Sigmoid colon (tissue), 7 donors: Measurements from ENCODE around the gene HNRNPL. TPM values are rescaled to one million over a fixed set of nuclear protein-coding genes. Genes with fewer than 3 reads are reported as not detected.
"Not testable (repeated sequence)": the region's sequence is repeated elsewhere in the genome, so short reads cannot be mapped to it uniquely, and the experiment has no call there.

Source experiments
- DNase-seq: peaks from one replicate; pipeline ENCODE4 v3.0.0-alpha.2; 2019
- H3K27ac ChIP-seq, 4 donors: fragments of 200-600 bp; sonication (generic); one replicate each; pipeline ENCODE4 v1.5.1; 2016 to 2019; ENCODE audit warnings: mild to moderate bottlenecking in 1 of 4
- H3K27me3 ChIP-seq, 3 donors: fragments of 200-600 bp; sonication (generic); one replicate each; pipeline ENCODE4 v1.5.1; 2019; ENCODE audit warnings: mild to moderate bottlenecking in 1 of 3
- H3K36me3 ChIP-seq, 4 donors: fragments of 200-600 bp; sonication (generic); one replicate each; pipeline ENCODE4 v1.5.1; 2016 to 2019
- H3K4me1 ChIP-seq, 4 donors: fragments of 200-600 bp; sonication (generic); one replicate each; pipeline ENCODE4 v1.5.1; 2017 to 2019
- H3K4me3 ChIP-seq, 4 donors: fragments of 200-600 bp; sonication (generic); one replicate each; pipeline ENCODE4 v1.5.1; 2017 to 2019; ENCODE audit warnings: mild to moderate bottlenecking in 2 of 4, moderate library complexity in 1 of 4
- H3K9me3 ChIP-seq, 4 donors: fragments of 200-600 bp in 3 of 4; sonication (generic) in 3 of 4; one replicate each; pipeline versions ENCODE4 v1.5.1 to v1.6.1; 2013 to 2019
- EP300 ChIP-seq, 4 donors: sonication (generic); formaldehyde crosslinking; IDR thresholded peaks; one replicate each; pipeline ENCODE4 v1.6.1; 2017; ENCODE audit warnings: antibody characterized with exemption in 4 of 4
- POLR2A ChIP-seq, 2 donors: fragments of 450-650 bp; IDR thresholded peaks; one replicate each; pipeline ENCODE4 v1.6.1; 2016; ENCODE audit warnings: antibody characterized with exemption in 2 of 2, mild to moderate bottlenecking in 2 of 2, moderate library complexity in 2 of 2
- POLR2AphosphoS5 ChIP-seq, 4 donors: sonication (generic); formaldehyde crosslinking; IDR thresholded peaks; one replicate each; pipeline ENCODE4 v1.6.1; 2017; ENCODE audit warnings: antibody characterized with exemption in 4 of 4
- WGBS, 2 donors: extraction: QIAGEN DNeasy Blood & Tissue Kit; methylation state at CpG; one replicate each; pipeline ENCODE4 v1.1.7; 2013; 5-methylcytosine and 5-hydroxymethylcytosine counted together
- intact Hi-C: fragments of 100-400 bp; cut with DNase I; formaldehyde crosslinking; loops from one replicate; pipeline ENCODE4 v1.15.1; 2023
- polyA plus RNA-seq, 3 donors: library from polyadenylated mRNA; stranded (reverse); fragments of 200-250 nt; gene quantifications; one replicate each; pipeline ENCODE4 v1.2.3, GENCODE V29; 2013
- total RNA-seq, 4 donors: library from RNA; depleted of rRNA; stranded (reverse); fragments of >200 nt; gene quantifications; one replicate each; pipeline ENCODE4 v1.1.0, GENCODE V29; 2016
- TF ChIP-seq, protein P1 (sequence below), 4 experiments: fragments of 450-650 bp in 3 of 4; fragments of 200-600 bp in 1 of 4; IDR thresholded peaks; one replicate each; pipeline ENCODE4 v1.5.1; 2016 to 2019; ENCODE audit warnings: antibody characterized with exemption in 4 of 4, mild to moderate bottlenecking in 3 of 4, moderate library complexity in 2 of 4
- donor health status: healthy with polysubstance abuse.
- donor health status: Bipolar disorder and iron deficiency.
- donor health status: healthy.

Gene HNRNPL
- total and polyA plus RNA-seq, 7 donors: 115 to 206 (median 160) TPM

DNA sequence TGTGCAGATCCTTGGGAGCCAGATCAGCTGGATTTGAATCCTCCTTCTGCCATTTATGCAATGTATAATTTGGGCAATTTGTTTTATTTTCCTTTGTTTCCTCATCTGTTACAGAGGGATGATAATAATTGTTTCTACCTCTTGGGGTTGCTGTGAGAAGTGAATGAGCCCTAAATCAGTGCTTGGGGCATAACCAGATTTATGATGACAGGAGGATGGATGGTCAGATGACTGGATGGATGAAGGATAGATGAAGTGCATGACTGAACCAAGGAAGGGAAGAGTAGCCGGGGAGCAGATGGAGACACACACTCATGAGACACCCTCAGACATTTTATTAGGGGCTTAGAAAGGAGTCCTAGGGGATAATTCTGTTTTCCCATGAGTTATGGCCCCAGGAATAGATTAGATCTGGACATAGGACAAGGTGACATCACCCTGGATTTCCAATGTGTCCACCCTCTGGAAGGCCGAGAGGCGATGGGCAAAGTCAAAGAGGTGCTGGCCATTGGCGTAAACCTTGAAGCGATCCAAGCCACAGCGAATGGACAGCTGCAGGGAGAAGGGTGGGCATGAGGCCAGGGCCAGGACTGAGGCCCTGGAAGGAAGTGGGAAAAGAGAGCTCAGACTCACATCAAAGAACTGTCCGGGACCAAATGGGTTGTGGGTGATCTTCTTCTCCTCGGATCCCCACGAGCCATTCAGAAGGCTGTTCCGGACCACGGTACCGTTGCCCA, 48.3 kb downstream of the HNRNPL start:
- no peaks in the 10 kb centered on the region for H3K36me3 ChIP-seq
- DNase-seq: no peak
- H3K4me3 ChIP-seq: no peak overlapping the region
- no peaks in the 10 kb centered on the region for H3K4me1 ChIP-seq
- TF ChIP-seq POLR2AphosphoS5 (IDR thresholded peaks at IDR 0.05): no peak
- H3K27me3 ChIP-seq: no peaks in the 10 kb centered on the region
- WGBS, 2 donors: 94 to 95% methylated on average over 12 of the region's 12 CpGs
- intact Hi-C loops: no loop called here
- H3K27ac ChIP-seq: no peak overlapping the region
- no peaks in the 10 kb centered on the region for H3K9me3 ChIP-seq

GRCh38 chr19:38800577-38801347, 49.0 kb downstream of the HNRNPL start:
- H3K27ac ChIP-seq: no peak overlapping the region
- H3K9me3 ChIP-seq: no peaks in the 10 kb centered on the region
- DNase-seq: no peak
- intact Hi-C loops: no loop called here
- TF ChIP-seq, protein P1, sequence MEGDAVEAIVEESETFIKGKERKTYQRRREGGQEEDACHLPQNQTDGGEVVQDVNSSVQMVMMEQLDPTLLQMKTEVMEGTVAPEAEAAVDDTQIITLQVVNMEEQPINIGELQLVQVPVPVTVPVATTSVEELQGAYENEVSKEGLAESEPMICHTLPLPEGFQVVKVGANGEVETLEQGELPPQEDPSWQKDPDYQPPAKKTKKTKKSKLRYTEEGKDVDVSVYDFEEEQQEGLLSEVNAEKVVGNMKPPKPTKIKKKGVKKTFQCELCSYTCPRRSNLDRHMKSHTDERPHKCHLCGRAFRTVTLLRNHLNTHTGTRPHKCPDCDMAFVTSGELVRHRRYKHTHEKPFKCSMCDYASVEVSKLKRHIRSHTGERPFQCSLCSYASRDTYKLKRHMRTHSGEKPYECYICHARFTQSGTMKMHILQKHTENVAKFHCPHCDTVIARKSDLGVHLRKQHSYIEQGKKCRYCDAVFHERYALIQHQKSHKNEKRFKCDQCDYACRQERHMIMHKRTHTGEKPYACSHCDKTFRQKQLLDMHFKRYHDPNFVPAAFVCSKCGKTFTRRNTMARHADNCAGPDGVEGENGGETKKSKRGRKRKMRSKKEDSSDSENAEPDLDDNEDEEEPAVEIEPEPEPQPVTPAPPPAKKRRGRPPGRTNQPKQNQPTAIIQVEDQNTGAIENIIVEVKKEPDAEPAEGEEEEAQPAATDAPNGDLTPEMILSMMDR (IDR thresholded peaks at IDR 0.05): no peak
- no peak for TF ChIP-seq POLR2AphosphoS5 (IDR thresholded peaks at IDR 0.05)
- TF ChIP-seq POLR2A (IDR thresholded peaks at IDR 0.05): no peak
- WGBS, 2 donors: 86 to 96% methylated on average over 5 of the region's 5 CpGs
- no peak overlapping the region for H3K4me3 ChIP-seq
- H3K36me3 ChIP-seq: no peaks in the 10 kb centered on the region
- H3K4me1 ChIP-seq: no peaks in the 10 kb centered on the region
- no peaks in the 10 kb centered on the region for H3K27me3 ChIP-seq

- H3K27me3 ChIP-seq: no peaks in the 10 kb centered on the region
- no peak for DNase-seq
- no peaks in the 10 kb centered on the region for H3K36me3 ChIP-seq
- intact Hi-C loops: no loop called here
- TF ChIP-seq, protein P1 (IDR thresholded peaks at IDR 0.05): no peak
- TF ChIP-seq POLR2A (IDR thresholded peaks at IDR 0.05) (no peak), POLR2AphosphoS5 (IDR thresholded peaks at IDR 0.05) (no peak), EP300 (IDR thresholded peaks at IDR 0.05) (no peak)
- no peaks in the 10 kb centered on the region for H3K4me1 ChIP-seq
- WGBS, 2 donors: 82 to 87% methylated on average over 10 of the region's 10 CpGs
- H3K4me3 ChIP-seq: no peak overlapping the region
- H3K9me3 ChIP-seq: no peaks in the 10 kb centered on the region
- no peak overlapping the region for H3K27ac ChIP-seq
Observed at GRCh38 chr19:38799104-38799503, 50.7 kb downstream of the HNRNPL start.

DNA sequence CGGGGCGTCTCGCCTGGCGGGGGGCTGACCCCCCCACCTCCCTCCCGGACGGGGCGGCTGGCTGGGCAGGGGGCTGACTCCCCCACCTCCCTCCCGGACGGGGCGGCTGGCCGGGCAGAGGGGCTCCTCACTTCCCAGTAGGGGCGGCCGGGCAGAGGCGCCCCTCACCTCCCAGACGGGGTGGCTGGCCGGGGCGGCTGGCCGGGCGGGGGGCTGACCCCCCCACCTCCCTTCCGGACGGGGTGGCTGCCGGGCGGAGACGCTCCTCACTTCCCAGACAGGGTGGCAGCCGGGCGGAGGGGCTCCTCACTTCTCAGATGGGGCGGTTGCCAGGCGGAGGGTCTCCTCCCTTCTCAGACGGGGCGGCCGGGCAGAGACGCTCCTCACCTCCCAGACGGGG, 52.0 kb downstream of the HNRNPL start:
- H3K4me1 ChIP-seq, H3K36me3 ChIP-seq, H3K4me3 ChIP-seq, intact Hi-C loops, DNase-seq, H3K27ac ChIP-seq, H3K9me3 ChIP-seq, H3K27me3 ChIP-seq: not testable (repeated sequence)
- 92 to 94% methylated on average over 31 to 33 of the region's 33 CpGs for WGBS, 2 donors

DNA sequence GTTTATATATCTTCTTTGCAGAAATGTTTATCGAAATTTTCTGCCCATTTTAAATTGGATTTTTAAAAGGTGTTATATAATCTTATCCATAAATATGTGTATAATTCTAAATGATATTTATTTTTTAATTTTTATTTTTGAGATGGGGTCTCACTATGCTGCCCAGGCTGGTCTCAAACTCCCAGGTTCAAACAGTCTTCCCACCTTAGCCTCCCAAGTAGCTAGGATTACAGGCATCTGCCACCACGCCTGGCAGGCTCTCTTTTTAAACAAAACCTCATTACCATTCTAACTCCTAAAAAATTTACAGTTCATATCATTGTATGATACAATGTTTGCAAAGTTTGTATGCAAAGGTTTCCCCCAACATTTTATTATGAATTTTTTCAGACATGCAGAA, 53.6 kb downstream of the HNRNPL start:
- no peak for DNase-seq
- no peaks in the 10 kb centered on the region for H3K9me3 ChIP-seq
- WGBS, 2 donors: 67 to 88% methylated on average over 2 of the region's 2 CpGs
- no peak overlapping the region for H3K27ac ChIP-seq
- no peaks in the 10 kb centered on the region for H3K27me3 ChIP-seq
- H3K36me3 ChIP-seq: no peaks in the 10 kb centered on the region
- no peak overlapping the region for H3K4me3 ChIP-seq
- peaks cover 0 to 8% (median 2%) of the 10 kb centered on the region in 4 donors for H3K4me1 ChIP-seq
- intact Hi-C loops: no loop called here
- TF ChIP-seq POLR2AphosphoS5 (IDR thresholded peaks at IDR 0.05): no peak
- no peak for TF ChIP-seq EP300 (IDR thresholded peaks at IDR 0.05)
- no peak for TF ChIP-seq POLR2A (IDR thresholded peaks at IDR 0.05)
- TF ChIP-seq, protein P1 (IDR thresholded peaks at IDR 0.05): no peak
